Gastrocnemius medialis (tissue), 4 donors: Measurements from ENCODE around the gene NDUFC2. TPM values are rescaled to one million over a fixed set of nuclear protein-coding genes. Genes with fewer than 3 reads are reported as not detected.
"Not testable (repeated sequence)": the region's sequence is repeated elsewhere in the genome, so short reads cannot be mapped to it uniquely, and the experiment has no call there.

Experiments
- ATAC-seq, 2 donors: fragments of 150-250 bp; one replicate each; pipeline ENCODE4 v1.9.1; 2016
- DNase-seq, 2 donors: peaks; one replicate each; pipeline ENCODE4 v3.0.0-alpha.2; 2019
- H3K27ac ChIP-seq, 4 donors: fragments of 200-600 bp; sonication (generic); 1 replicate in 1 of 4; 2 replicates in 3 of 4; pipeline ENCODE4 v1.5.1; 2016 to 2018; ENCODE audit warnings: mild to moderate bottlenecking in 2 of 4, moderate library complexity in 1 of 4
- H3K27me3 ChIP-seq, 3 donors: fragments of 200-600 bp; sonication (generic) in 2 of 3; 1 replicate in 1 of 3; 2 replicates in 2 of 3; pipeline versions ENCODE4 v1.5.1 to v1.6.0; 2016 to 2019; ENCODE audit warnings: mild to moderate bottlenecking in 1 of 3, moderate library complexity in 1 of 3
- H3K36me3 ChIP-seq, 2 donors: fragments of 200-600 bp; sonication (generic) in 1 of 2; one replicate each; pipeline ENCODE4 v1.5.1; 2017 to 2018
- H3K4me1 ChIP-seq, 2 donors: fragments of 200-600 bp; sonication (generic) in 1 of 2; one replicate each; pipeline ENCODE4 v1.5.1; 2016 to 2017; ENCODE audit warnings: mild to moderate bottlenecking in 2 of 2
- H3K4me3 ChIP-seq, 4 donors: fragments of 200-600 bp; sonication (generic) in 3 of 4; 1 replicate in 1 of 4; 2 replicates in 3 of 4; pipeline ENCODE4 v1.5.1; 2016 to 2019; ENCODE audit warnings: mild to moderate bottlenecking in 2 of 4
- H3K9me3 ChIP-seq, 3 donors: fragments of 200-600 bp; sonication (generic) in 2 of 3; 1 replicate in 1 of 3; 2 replicates in 2 of 3; pipeline ENCODE4 v1.5.1; 2016 to 2019
- POLR2A ChIP-seq, 2 donors: fragments of 450-650 bp; IDR thresholded peaks; one replicate each; pipeline ENCODE4 v1.6.1; 2017; ENCODE audit warnings: antibody characterized with exemption in 2 of 2, mild to moderate bottlenecking in 2 of 2, moderate library complexity in 2 of 2
- in situ Hi-C, 4 donors: fragments of 200-750 bp; cut with MboI; loops; one replicate each; pipeline versions ENCODE4 v1.15.0 to v1.8.0; 2017; ENCODE audit warnings: low sequenced_read_pairs in 4 of 4
- intact Hi-C: fragments of 100-400 bp; cut with DNase I; formaldehyde crosslinking; loops from one replicate; pipeline ENCODE4 v1.15.1; 2023; ENCODE audit warnings: low total_unique reads
- total RNA-seq, 4 donors: library from RNA; depleted of rRNA; stranded (reverse); fragments of >200 nt; gene quantifications; one replicate each; pipeline versions ENCODE4 v1.1.0 to v1.2.3, GENCODE V29; 2016
- TF ChIP-seq, protein P1 (sequence below), 5 experiments: fragments of 450-650 bp in 3 of 5; fragments of 200-600 bp in 2 of 5; sonication (generic) in 2 of 5; IDR thresholded peaks in 4 of 5; conservative IDR thresholded peaks in 1 of 5; 1 replicate in 4 of 5; 2 replicates in 1 of 5; pipeline ENCODE4 v1.5.1; 2016 to 2019; ENCODE audit warnings: antibody characterized with exemption in 5 of 5, mild to moderate bottlenecking in 3 of 5, moderate library complexity in 3 of 5

NDUFC2 gene
- total RNA-seq, 4 donors from 2014 or later: 83.7 to 207 (median 156) TPM

DNA sequence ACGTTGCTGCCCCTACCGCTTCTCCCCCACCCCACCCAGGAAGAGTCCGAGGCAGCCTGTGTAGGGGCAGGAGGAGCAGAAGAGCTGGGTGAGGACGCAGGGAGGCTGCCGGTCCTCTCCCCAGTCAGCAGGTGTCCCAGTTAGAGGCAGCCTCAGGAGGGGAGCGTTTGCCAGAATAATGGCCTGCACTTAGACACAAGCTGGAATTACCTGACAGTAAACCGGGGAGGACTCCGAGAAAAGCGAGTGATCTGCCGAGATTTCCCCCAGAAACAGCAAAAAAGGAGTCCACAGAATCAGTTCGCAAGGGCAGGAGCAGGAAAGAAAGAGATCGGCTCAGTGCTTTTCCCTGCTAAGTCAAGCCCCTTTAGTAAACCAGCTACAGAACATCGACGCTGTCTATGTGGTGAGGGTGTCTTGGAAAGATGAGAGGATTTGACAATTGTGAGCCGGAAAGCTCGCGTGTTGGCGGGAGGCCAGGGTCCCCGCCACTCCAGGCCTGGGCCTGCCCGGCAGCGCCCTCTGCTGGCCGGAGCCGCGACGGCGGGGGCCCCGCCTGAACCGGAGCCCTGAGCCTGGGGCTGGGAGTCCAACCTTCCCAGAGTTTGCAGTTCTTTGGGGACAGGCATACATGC lies 33.7 kb downstream of the NDUFC2 start:
- in situ Hi-C loops: no loop called here
- Histone ChIP-seq H3K4me3 (peak overlapping the region; percentile 63 to 76 (median 67)), H3K4me1 (peaks cover 6 to 15% of the 10 kb centered on the region in 2 donors), H3K27ac (peak overlapping the region; percentile 78 to 86 (median 79)), H3K36me3 (no peaks in the 10 kb centered on the region), H3K9me3 (no peaks in the 10 kb centered on the region), H3K27me3 (no peaks in the 10 kb centered on the region)
- intact Hi-C loops: loop anchor here (1.0 kb wide), 1 partner anchor 52 kb away; the partner anchor contains the start of gene INTS4
- ATAC-seq (peak; percentile 91 to 93), DNase-seq (peak; percentile 58 to 69)
- TF ChIP-seq, protein P1, sequence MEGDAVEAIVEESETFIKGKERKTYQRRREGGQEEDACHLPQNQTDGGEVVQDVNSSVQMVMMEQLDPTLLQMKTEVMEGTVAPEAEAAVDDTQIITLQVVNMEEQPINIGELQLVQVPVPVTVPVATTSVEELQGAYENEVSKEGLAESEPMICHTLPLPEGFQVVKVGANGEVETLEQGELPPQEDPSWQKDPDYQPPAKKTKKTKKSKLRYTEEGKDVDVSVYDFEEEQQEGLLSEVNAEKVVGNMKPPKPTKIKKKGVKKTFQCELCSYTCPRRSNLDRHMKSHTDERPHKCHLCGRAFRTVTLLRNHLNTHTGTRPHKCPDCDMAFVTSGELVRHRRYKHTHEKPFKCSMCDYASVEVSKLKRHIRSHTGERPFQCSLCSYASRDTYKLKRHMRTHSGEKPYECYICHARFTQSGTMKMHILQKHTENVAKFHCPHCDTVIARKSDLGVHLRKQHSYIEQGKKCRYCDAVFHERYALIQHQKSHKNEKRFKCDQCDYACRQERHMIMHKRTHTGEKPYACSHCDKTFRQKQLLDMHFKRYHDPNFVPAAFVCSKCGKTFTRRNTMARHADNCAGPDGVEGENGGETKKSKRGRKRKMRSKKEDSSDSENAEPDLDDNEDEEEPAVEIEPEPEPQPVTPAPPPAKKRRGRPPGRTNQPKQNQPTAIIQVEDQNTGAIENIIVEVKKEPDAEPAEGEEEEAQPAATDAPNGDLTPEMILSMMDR (IDR thresholded peaks at IDR 0.05 in 4 of 5, conservative IDR thresholded peaks at IDR 0.05 in 1 of 5): peak; percentile 93 to 99 (median 96)
- TF ChIP-seq POLR2A (IDR thresholded peaks at IDR 0.05): no peak

GRCh38 chr11:78044706-78045105 lies 35.0 kb downstream of the NDUFC2 start:
- Histone ChIP-seq H3K36me3 (no peaks in the 10 kb centered on the region), H3K27ac (no peak overlapping the region), H3K9me3 (no peaks in the 10 kb centered on the region), H3K4me3 (no peak overlapping the region), H3K4me1 (peaks cover 12 to 15% of the 10 kb centered on the region in 2 donors), H3K27me3 (no peaks in the 10 kb centered on the region)
- DNase-seq (no peak), ATAC-seq (no peak)
- intact Hi-C loops: no loop called here
- no peak for TF ChIP-seq POLR2A (IDR thresholded peaks at IDR 0.05)
- TF ChIP-seq, protein P1 (IDR thresholded peaks at IDR 0.05 in 4 of 5, conservative IDR thresholded peaks at IDR 0.05 in 1 of 5): no peak
- in situ Hi-C loops: no loop called here

- no peak overlapping the region for H3K27ac ChIP-seq
- DNase-seq (no peak), ATAC-seq (no peak)
- H3K36me3 ChIP-seq: no peaks in the 10 kb centered on the region
- no peak for TF ChIP-seq POLR2A (IDR thresholded peaks at IDR 0.05)
- TF ChIP-seq, protein P1 (IDR thresholded peaks at IDR 0.05 in 4 of 5, conservative IDR thresholded peaks at IDR 0.05 in 1 of 5): no peak
- intact Hi-C loops (no loop called here), in situ Hi-C loops (no loop called here)
- H3K9me3 ChIP-seq: no peaks in the 10 kb centered on the region
- H3K27me3 ChIP-seq: no peaks in the 10 kb centered on the region
- peaks cover 14 to 15% of the 10 kb centered on the region in 2 donors for H3K4me1 ChIP-seq
- H3K4me3 ChIP-seq: no peak overlapping the region
Measured at GRCh38 chr11:78041843-78042440, 37.7 kb downstream of the NDUFC2 start.

DNA sequence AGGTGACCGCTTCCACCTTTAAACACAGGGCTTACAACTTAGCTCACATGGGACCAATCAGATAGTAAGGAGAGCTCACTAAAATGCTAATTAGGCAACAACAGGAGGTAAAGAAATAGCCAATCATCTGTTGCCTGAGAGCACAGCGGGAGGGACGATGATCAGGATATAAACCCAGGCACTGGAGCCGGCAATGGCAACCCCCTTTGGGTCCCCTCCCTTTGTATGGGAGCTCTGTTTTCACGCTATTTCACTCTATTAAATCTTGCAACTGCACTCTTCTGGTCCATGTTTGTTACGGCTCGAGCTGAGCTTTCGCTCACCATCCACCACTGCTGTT lies 38.3 kb downstream of the NDUFC2 start:
- in situ Hi-C loops, H3K4me3 ChIP-seq, intact Hi-C loops, DNase-seq, H3K27me3 ChIP-seq, H3K9me3 ChIP-seq, ATAC-seq, H3K27ac ChIP-seq, H3K36me3 ChIP-seq: not testable (repeated sequence)
- peaks cover 12 to 14% of the 10 kb centered on the region in 2 donors for H3K4me1 ChIP-seq

DNA sequence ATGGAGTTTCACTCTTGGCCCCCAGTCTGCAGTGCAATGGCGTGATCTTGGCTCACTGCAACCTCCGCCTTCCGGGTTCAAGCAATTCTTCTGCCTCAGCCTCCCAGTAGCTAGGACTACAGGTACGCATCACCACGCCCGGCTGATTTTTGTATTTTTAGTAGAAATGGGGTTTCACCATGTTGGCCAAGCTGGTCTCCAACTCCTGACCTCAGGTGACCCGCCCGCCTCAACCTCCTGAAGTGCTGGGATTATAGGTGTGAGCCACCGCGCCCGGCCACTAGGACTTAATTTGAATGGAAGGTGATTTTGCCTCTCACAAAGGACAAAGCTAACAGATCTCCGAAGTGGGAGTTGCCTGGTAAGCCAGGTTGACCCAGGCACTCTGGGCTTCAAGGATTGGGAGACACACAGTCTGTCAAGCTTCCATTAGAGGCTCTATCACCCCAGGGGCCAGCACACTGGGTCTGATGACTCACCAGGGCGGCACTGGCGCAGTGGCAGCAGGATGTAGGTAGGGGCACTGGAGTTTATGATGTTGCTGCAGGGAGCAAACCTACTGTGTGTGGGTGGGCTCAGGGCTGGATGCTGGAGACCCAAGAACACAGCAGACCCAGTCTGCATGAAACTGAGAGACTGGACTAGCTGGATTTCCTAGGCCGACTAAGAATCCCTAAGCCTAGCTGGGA lies 38.8 kb downstream of the NDUFC2 start:
- TF ChIP-seq, protein P1 (IDR thresholded peaks at IDR 0.05 in 4 of 5, conservative IDR thresholded peaks at IDR 0.05 in 1 of 5): no peak
- no peak for TF ChIP-seq POLR2A (IDR thresholded peaks at IDR 0.05)
- intact Hi-C loops: no loop called here
- no peak overlapping the region for H3K4me3 ChIP-seq

More for the DNA sequence above, 38.8 kb downstream of the NDUFC2 start:
- ATAC-seq: no peak
- H3K4me1 ChIP-seq: peaks cover 8 to 14% of the 10 kb centered on the region in 2 donors
- in situ Hi-C loops: no loop called here
- H3K27me3 ChIP-seq: no peaks in the 10 kb centered on the region
- DNase-seq: no peak
- no peak overlapping the region for H3K27ac ChIP-seq
- H3K9me3 ChIP-seq: no peaks in the 10 kb centered on the region
- H3K36me3 ChIP-seq: no peaks in the 10 kb centered on the region
